Neuronal stem cell (in vitro differentiated cells): ENCODE data around the gene CCT2.

Source experiments
- DNase-seq: peaks from one replicate; pipeline ENCODE4 v3.0.0-alpha.2; 2013; ENCODE audit warnings: low spot score
- H2AFZ ChIP-seq: one replicate; pipeline ENCODE4 v1.6.1; 2013; ENCODE audit warnings: mild to moderate bottlenecking, low read length, inconsistent platforms
- H2AK5ac ChIP-seq: 2 replicates; pipeline ENCODE4 v1.6.1; 2013; ENCODE audit warnings: low read depth, mild to moderate bottlenecking, inconsistent platforms, low read length, moderate library complexity, mixed read lengths
- H2BK120ac ChIP-seq: 2 replicates; pipeline ENCODE4 v1.6.1; 2013; ENCODE audit warnings: low read depth, mild to moderate bottlenecking, inconsistent platforms, low read length, moderate library complexity, mixed read lengths
- H2BK12ac ChIP-seq: one replicate; pipeline ENCODE4 v1.6.1; 2013; ENCODE audit warnings: low read length, inconsistent platforms
- H2BK15ac ChIP-seq: 2 replicates; pipeline ENCODE4 v1.6.1; 2013; ENCODE audit warnings: mild to moderate bottlenecking, low read length, inconsistent platforms, mixed read lengths
- H2BK5ac ChIP-seq: one replicate; pipeline ENCODE4 v1.6.1; 2013; ENCODE audit warnings: inconsistent platforms, mild to moderate bottlenecking, low read length, moderate library complexity
- H3K14ac ChIP-seq: one replicate; pipeline ENCODE4 v1.6.1; 2013; ENCODE audit warnings: low read length, inconsistent platforms
- H3K18ac ChIP-seq: 2 replicates; pipeline ENCODE4 v1.6.1; 2013; ENCODE audit warnings: low read length, inconsistent platforms
- H3K23ac ChIP-seq: 2 replicates; pipeline ENCODE4 v1.6.1; 2013; ENCODE audit warnings: low read depth, mild to moderate bottlenecking, mixed read lengths, low read length, inconsistent platforms; ENCODE audit not compliant: poor library complexity
- H3K27ac ChIP-seq: replicated peaks from 3 replicates; pipeline ENCODE4 v1.5.1; 2013; ENCODE audit warnings: low read length, inconsistent platforms
- H3K27me3 ChIP-seq, 3 experiments: 2 replicates each; pipeline ENCODE4 v1.6.1; 2013; ENCODE audit warnings: low read length in 3 of 3, mild to moderate bottlenecking in 2 of 3, inconsistent platforms in 1 of 3, low read depth in 1 of 3, mixed read lengths in 1 of 3, moderate library complexity in 1 of 3; ENCODE audit not compliant: control insufficient read depth in 3 of 3, insufficient read depth in 3 of 3
- H3K36me3 ChIP-seq, 2 donors: replicated peaks in 1 of 2; 2 replicates each; pipeline ENCODE4 v1.6.1; 2013; ENCODE audit warnings: low read length in 2 of 2; ENCODE audit not compliant: control insufficient read depth in 2 of 2, insufficient read depth in 2 of 2
- H3K4ac ChIP-seq: 2 replicates; pipeline ENCODE4 v1.6.1; 2013; ENCODE audit warnings: inconsistent platforms, mild to moderate bottlenecking, low read length, moderate library complexity
- H3K4me1 ChIP-seq, 2 donors: 1 replicate in 1 of 2; 2 replicates in 1 of 2; pipeline ENCODE4 v1.6.1; 2013; ENCODE audit warnings: low read length in 2 of 2, low read depth in 1 of 2; ENCODE audit not compliant: control insufficient read depth in 2 of 2, insufficient read depth in 1 of 2
- H3K4me2 ChIP-seq: one replicate; pipeline ENCODE4 v1.6.1; 2013; ENCODE audit warnings: mild to moderate bottlenecking, low read length, inconsistent platforms; ENCODE audit not compliant: insufficient read depth, poor library complexity, severe bottlenecking
- H3K4me3 ChIP-seq, 2 donors: 2 replicates each; pipeline ENCODE4 v1.5.1; 2013; ENCODE audit warnings: low read length in 2 of 2, mild to moderate bottlenecking in 2 of 2, inconsistent platforms in 1 of 2, moderate library complexity in 1 of 2
- H3K79me1 ChIP-seq: one replicate; pipeline ENCODE4 v1.6.1; 2013; ENCODE audit warnings: low read depth, mild to moderate bottlenecking, inconsistent platforms, low read length, moderate library complexity
- H3K9ac ChIP-seq: one replicate; pipeline ENCODE4 v1.6.1; 2013; ENCODE audit warnings: mild to moderate bottlenecking, low read depth, low read length, inconsistent platforms; ENCODE audit not compliant: poor library complexity
- H3K9me3 ChIP-seq, 2 donors: replicated peaks in 1 of 2; 2 replicates each; pipeline versions ENCODE3 to v1.6.1; 2013; ENCODE audit warnings: low read length in 2 of 2, mild to moderate bottlenecking in 2 of 2, inconsistent platforms in 1 of 2, low read depth in 1 of 2, mixed read lengths in 1 of 2, moderate library complexity in 1 of 2; ENCODE audit not compliant: control insufficient read depth in 2 of 2, insufficient read depth in 1 of 2
- H4K8ac ChIP-seq: one replicate; pipeline ENCODE4 v1.6.1; 2013; ENCODE audit warnings: low read depth, mild to moderate bottlenecking, inconsistent platforms, low read length, moderate library complexity
- H4K91ac ChIP-seq: one replicate; pipeline ENCODE4 v1.6.1; 2013; ENCODE audit warnings: low read length, low read depth, mild to moderate bottlenecking, inconsistent platforms; ENCODE audit not compliant: poor library complexity
- WGBS, 2 donors: extraction: QIAGEN DNeasy Blood & Tissue Kit; methylation state at CpG; one replicate each; pipeline ENCODE4 v1.1.7; 2013; ENCODE audit warnings: missing lambda C conversion rate in 2 of 2, mixed read lengths in 1 of 2; ENCODE audit not compliant: insufficient read length in 2 of 2, insufficient replicate concordance in 1 of 2; ENCODE audit errors: extremely low coverage in 2 of 2; 5-methylcytosine and 5-hydroxymethylcytosine counted together

CCT2 gene

GRCh38 chr12:69642531-69642930 is 57.3 kb downstream of the CCT2 start:
- Histone ChIP-seq H2BK5ac (no peak overlapping the region), H2BK12ac (no peak overlapping the region), H2AFZ (no peak overlapping the region), H3K4ac (no peak overlapping the region), H3K27ac (no peak overlapping the region), H4K91ac (no peak overlapping the region), H2BK120ac (no peak overlapping the region), H3K79me1 (no peaks in the 10 kb centered on the region), H3K9ac (no peak overlapping the region), H2AK5ac (no peak overlapping the region), H3K27me3 (peaks cover 0 to 17% (median 0%) of the 10 kb centered on the region in 3 experiments), H2BK15ac (no peak overlapping the region), H3K23ac (peak overlapping the region; percentile 35), H3K14ac (no peak overlapping the region), H3K9me3 (no peaks in the 10 kb centered on the region), H3K18ac (no peak overlapping the region), H3K4me1 (no peaks in the 10 kb centered on the region), H4K8ac (no peak overlapping the region), H3K36me3 (no peaks in the 10 kb centered on the region), H3K4me2 (no peak overlapping the region), H3K4me3 (no peak overlapping the region)
- DNase-seq: no peak
- WGBS, 2 donors: no CpG with 5 or more reads among the region's 6 CpGs

GRCh38 chr12:69644511-69644910 is 59.3 kb downstream of the CCT2 start:
- no peak overlapping the region for H3K14ac ChIP-seq
- no peak overlapping the region for H3K9ac ChIP-seq
- no peaks in the 10 kb centered on the region for H3K9me3 ChIP-seq
- H3K27me3 ChIP-seq: peaks cover 0 to 17% (median 0%) of the 10 kb centered on the region in 3 experiments
- H3K18ac ChIP-seq: no peak overlapping the region
- no peak overlapping the region for H2AK5ac ChIP-seq
- no peak overlapping the region for H4K8ac ChIP-seq
- no peak for DNase-seq
- no peak overlapping the region for H2AFZ ChIP-seq
- no peak overlapping the region for H3K4me3 ChIP-seq
- no peak overlapping the region for H3K23ac ChIP-seq
- no peak overlapping the region for H2BK120ac ChIP-seq
- H3K27ac ChIP-seq: no peak overlapping the region
- no peak overlapping the region for H3K4ac ChIP-seq
- no peak overlapping the region for H2BK15ac ChIP-seq
- H2BK12ac ChIP-seq: no peak overlapping the region
- H3K4me2 ChIP-seq: no peak overlapping the region
- H2BK5ac ChIP-seq: no peak overlapping the region
- no peaks in the 10 kb centered on the region for H3K4me1 ChIP-seq
- no peaks in the 10 kb centered on the region for H3K36me3 ChIP-seq
- H4K91ac ChIP-seq: no peak overlapping the region
- no peaks in the 10 kb centered on the region for H3K79me1 ChIP-seq

- H3K4me3 ChIP-seq: no peak overlapping the region
- H3K4me2 ChIP-seq: no peak overlapping the region
- H3K4ac ChIP-seq: no peak overlapping the region
- H4K91ac ChIP-seq: no peak overlapping the region
- no peak overlapping the region for H3K23ac ChIP-seq
- H3K14ac ChIP-seq: no peak overlapping the region
- no CpG with 5 or more reads among the region's 2 CpGs for WGBS, 2 donors
- no peak overlapping the region for H2BK15ac ChIP-seq
- H2BK5ac ChIP-seq: no peak overlapping the region
- H2BK120ac ChIP-seq: no peak overlapping the region
- no peak overlapping the region for H2AFZ ChIP-seq
- peaks cover 0 to 14% (median 0%) of the 10 kb centered on the region in 3 experiments for H3K27me3 ChIP-seq
- no peak overlapping the region for H3K9ac ChIP-seq
- no peaks in the 10 kb centered on the region for H3K79me1 ChIP-seq
- no peak overlapping the region for H3K27ac ChIP-seq
- no peaks in the 10 kb centered on the region for H3K4me1 ChIP-seq
- no peak overlapping the region for H3K18ac ChIP-seq
- no peak overlapping the region for H2BK12ac ChIP-seq
- H2AK5ac ChIP-seq: no peak overlapping the region
- H3K9me3 ChIP-seq: no peaks in the 10 kb centered on the region
- DNase-seq: no peak
- no peaks in the 10 kb centered on the region for H3K36me3 ChIP-seq
- H4K8ac ChIP-seq: no peak overlapping the region
Measured at GRCh38 chr12:69645031-69645430, 59.8 kb downstream of the CCT2 start.

GRCh38 chr12:69647178-69647577 is 61.9 kb downstream of the CCT2 start:
- Histone ChIP-seq H3K27me3 (peaks cover 0 to 14% (median 0%) of the 10 kb centered on the region in 3 experiments), H4K91ac (no peak overlapping the region), H2BK12ac (no peak overlapping the region), H3K14ac (no peak overlapping the region), H3K9ac (no peak overlapping the region), H3K4me2 (no peak overlapping the region), H3K23ac (no peak overlapping the region), H3K4me3 (no peak overlapping the region), H3K36me3 (no peaks in the 10 kb centered on the region), H2AFZ (no peak overlapping the region), H3K18ac (no peak overlapping the region), H3K4ac (no peak overlapping the region), H4K8ac (no peak overlapping the region), H3K4me1 (no peaks in the 10 kb centered on the region), H3K27ac (no peak overlapping the region), H3K9me3 (no peaks in the 10 kb centered on the region), H2BK5ac (no peak overlapping the region), H2AK5ac (no peak overlapping the region), H2BK15ac (no peak overlapping the region), H3K79me1 (no peaks in the 10 kb centered on the region), H2BK120ac (no peak overlapping the region)
- no CpG with 5 or more reads among the region's 4 CpGs for WGBS, 2 donors
- DNase-seq: no peak
